ENCODE data around the gene ESPN.

The ESPN gene

DNA sequence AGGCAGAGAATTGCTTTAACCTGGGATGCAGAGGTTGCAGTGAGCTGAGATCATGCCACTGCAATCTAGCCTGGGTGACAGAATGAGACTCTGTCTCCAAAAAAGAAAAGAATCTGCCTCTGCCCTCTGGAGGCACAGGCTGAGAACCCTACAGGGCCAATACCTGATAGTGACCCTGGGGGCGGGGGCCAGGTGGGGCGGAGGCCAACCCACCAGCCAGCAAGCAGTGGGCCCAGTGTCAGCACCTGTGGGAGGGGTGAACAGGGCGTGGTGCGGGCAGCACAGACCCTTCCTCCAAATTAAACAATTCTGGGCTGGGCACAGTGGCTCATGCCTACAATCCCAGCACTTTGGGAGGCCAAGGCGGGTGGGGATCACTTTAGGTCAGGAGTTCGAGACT lies 85.9 kb downstream of the ESPN start:
- no peak overlapping the region for H3K4me3 ChIP-seq (ENCODE audit: low read depth, low read length)

More for the DNA sequence above, 85.9 kb downstream of the ESPN start:
- no peak overlapping the region for H3K27ac ChIP-seq (ENCODE audit: extremely low read depth, low read depth, low read length)
- ChIA-PET POLR2A (no interaction called here), CTCF (no interaction called here)
- H3K9me3 ChIP-seq (ENCODE audit: control insufficient read depth, insufficient read depth, low read depth, low read length), result no peaks in the 10 kb centered on the region
- H3K4me1 ChIP-seq (ENCODE audit: control insufficient read depth, insufficient read depth, low read length), result no peaks in the 10 kb centered on the region
- no peak for TF ChIP-seq ZFP41 (tag by site-specific recombination; IDR thresholded peaks at IDR 0.05; ENCODE audit: borderline replicate concordance)
- TF ChIP-seq, protein P1, sequence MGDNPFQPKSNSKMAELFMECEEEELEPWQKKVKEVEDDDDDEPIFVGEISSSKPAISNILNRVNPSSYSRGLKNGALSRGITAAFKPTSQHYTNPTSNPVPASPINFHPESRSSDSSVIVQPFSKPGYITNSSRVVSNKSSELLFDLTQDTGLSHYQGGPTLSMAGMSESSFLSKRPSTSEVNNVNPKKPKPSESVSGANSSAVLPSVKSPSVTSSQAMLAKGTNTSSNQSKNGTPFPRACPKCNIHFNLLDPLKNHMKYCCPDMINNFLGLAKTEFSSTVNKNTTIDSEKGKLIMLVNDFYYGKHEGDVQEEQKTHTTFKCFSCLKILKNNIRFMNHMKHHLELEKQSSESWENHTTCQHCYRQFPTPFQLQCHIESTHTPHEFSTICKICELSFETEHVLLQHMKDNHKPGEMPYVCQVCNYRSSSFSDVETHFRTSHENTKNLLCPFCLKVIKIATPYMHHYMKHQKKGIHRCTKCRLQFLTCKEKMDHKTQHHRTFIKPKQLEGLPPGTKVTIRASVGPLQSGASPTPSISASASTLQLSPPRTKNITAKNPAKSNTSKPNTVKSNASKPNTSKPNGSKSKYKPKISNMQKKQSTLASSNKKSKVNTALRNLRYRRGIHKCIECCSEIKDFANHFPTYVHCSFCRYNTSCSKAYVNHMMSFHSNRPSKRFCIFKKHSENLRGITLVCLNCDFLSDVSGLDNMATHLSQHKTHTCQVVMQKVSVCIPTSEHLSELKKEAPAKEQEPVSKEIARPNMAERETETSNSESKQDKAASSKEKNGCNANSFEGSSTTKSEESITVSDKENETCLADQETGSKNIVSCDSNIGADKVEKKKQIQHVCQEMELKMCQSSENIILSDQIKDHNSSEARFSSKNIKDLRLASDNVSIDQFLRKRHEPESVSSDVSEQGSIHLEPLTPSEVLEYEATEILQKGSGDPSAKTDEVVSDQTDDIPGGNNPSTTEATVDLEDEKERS (tag by site-specific recombination; IDR thresholded peaks at IDR 0.05), result no peak
- no peak for TF ChIP-seq IKZF3 (tag by site-specific recombination; IDR thresholded peaks at IDR 0.05)
- TF ChIP-seq, protein P2, sequence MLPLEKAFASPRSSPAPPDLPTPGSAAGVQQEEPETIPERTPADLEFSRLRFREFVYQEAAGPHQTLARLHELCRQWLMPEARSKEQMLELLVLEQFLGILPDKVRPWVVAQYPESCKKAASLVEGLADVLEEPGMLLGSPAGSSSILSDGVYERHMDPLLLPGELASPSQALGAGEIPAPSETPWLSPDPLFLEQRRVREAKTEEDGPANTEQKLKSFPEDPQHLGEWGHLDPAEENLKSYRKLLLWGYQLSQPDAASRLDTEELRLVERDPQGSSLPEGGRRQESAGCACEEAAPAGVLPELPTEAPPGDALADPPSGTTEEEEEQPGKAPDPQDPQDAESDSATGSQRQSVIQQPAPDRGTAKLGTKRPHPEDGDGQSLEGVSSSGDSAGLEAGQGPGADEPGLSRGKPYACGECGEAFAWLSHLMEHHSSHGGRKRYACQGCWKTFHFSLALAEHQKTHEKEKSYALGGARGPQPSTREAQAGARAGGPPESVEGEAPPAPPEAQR (tag by site-specific recombination; IDR thresholded peaks at IDR 0.05), result no peak
- TF ChIP-seq ZNF558 (tag by site-specific recombination; IDR thresholded peaks at IDR 0.05), result no peak
- TF ChIP-seq ZNF112 (tag by site-specific recombination; IDR thresholded peaks at IDR 0.05), result no peak
- TF ChIP-seq KLF16 (tag by site-specific recombination; IDR thresholded peaks at IDR 0.05), result no peak
- TF ChIP-seq KLF8 (tag by site-specific recombination; IDR thresholded peaks at IDR 0.05), result no peak
- TF ChIP-seq SCRT1 (tag by site-specific recombination; IDR thresholded peaks at IDR 0.05; ENCODE audit: borderline replicate concordance), result no peak
- no peak for TF ChIP-seq ZNF585B (tag by site-specific recombination; IDR thresholded peaks at IDR 0.05)
- no peaks in the 10 kb centered on the region for H3K36me3 ChIP-seq (ENCODE audit: control insufficient read depth in 2 of 2, insufficient read depth in 1 of 2, low read length in 2 of 2)
